MM.1S (cell line): ENCODE measurements around the gene TMEM135.

Source experiments
- CTCF ChIP-seq: fragments of 300-600 bp; sonication (generic); IDR thresholded peaks from 2 replicates; pipeline ENCODE4 v1.5.1; 2016; ENCODE audit warnings: antibody characterized with exemption, low read length, mixed read lengths
- EZH2 ChIP-seq: fragments of 300-600 bp; sonication (generic); optimal IDR thresholded peaks from 2 replicates; pipeline ENCODE3; 2017; ENCODE audit warnings: low read depth, mild to moderate bottlenecking, antibody characterized with exemption, low read length, mixed read lengths
- EZH2phosphoT487 ChIP-seq: fragments of 300-600 bp; sonication (generic); IDR thresholded peaks from 2 replicates; pipeline ENCODE4 v1.6.1; 2018; ENCODE audit warnings: antibody characterized with exemption, low read length

- TF ChIP-seq EZH2 (no peak), CTCF (no peak), EZH2phosphoT487 (no peak)
Observed at GRCh38 chr11:87232320-87232719, 194.6 kb downstream of the TMEM135 start.
